IMR-90 (cell line): ENCODE results near the gene ITSN2. TPM values are rescaled to one million over a fixed set of nuclear protein-coding genes. Genes with fewer than 3 reads are reported as not detected.

Experiments used
- ATAC-seq: fragments of 200-7000 bp; cut with Tn5 transposase; 2 replicates; pipeline ENCODE4 v1.9.1; 2020; ENCODE audit warnings: low read depth, mild to moderate bottlenecking, moderate library complexity
- BruUV-seq: library from RNA; stranded (reverse); fragments of 400-500 nt; replicated peaks from 2 replicates; lab custom pipeline; 2021; lab: Mats Ljungman, UMichigan
- CTCF ChIA-PET: fragments of 300-600 bp; formaldehyde crosslinking; extraction: SDS; loops from one replicate; lab custom pipeline; 2021; ENCODE audit warnings: antibody characterized with exemption; lab: Yijun Ruan, JAX
- POLR2A ChIA-PET: fragments of 300-600 bp; sonication (Branson Sonifier 250); formaldehyde crosslinking; loops from one replicate; lab custom pipeline; 2022; ENCODE audit warnings: antibody characterized with exemption; ENCODE audit not compliant: unreplicated experiment; lab: Charles Lee
- DNase-seq: peaks from one replicate; pipeline ENCODE4 v3.0.0; 2013
- H2AFZ ChIP-seq: replicated peaks from 2 replicates; pipeline ENCODE3; 2013; ENCODE audit warnings: low read length, mild to moderate bottlenecking; ENCODE audit not compliant: poor library complexity
- H2AK5ac ChIP-seq: 2 replicates; pipeline ENCODE4 v1.6.1; 2013; ENCODE audit warnings: low read depth, low read length, inconsistent platforms
- H2AK9ac ChIP-seq: replicated peaks from 2 replicates; pipeline ENCODE3; 2013; ENCODE audit warnings: mild to moderate bottlenecking, low read depth, low read length, moderate library complexity; ENCODE audit not compliant: poor library complexity
- H2BK120ac ChIP-seq: 2 replicates; pipeline ENCODE4 v1.6.1; 2013; ENCODE audit warnings: low read depth, low read length, inconsistent platforms
- H2BK15ac ChIP-seq: 3 replicates; pipeline ENCODE4 v1.6.1; 2013; ENCODE audit warnings: low read depth, low read length, inconsistent platforms
- H2BK20ac ChIP-seq: 2 replicates; pipeline ENCODE4 v1.6.1; 2013; ENCODE audit warnings: low read depth, mild to moderate bottlenecking, inconsistent platforms, low read length, moderate library complexity
- H2BK5ac ChIP-seq: 2 replicates; pipeline ENCODE4 v1.6.1; 2013; ENCODE audit warnings: mild to moderate bottlenecking, low read depth, low read length, inconsistent platforms; ENCODE audit not compliant: poor library complexity, severe bottlenecking
- H3K14ac ChIP-seq: replicated peaks from 2 replicates; pipeline ENCODE4 v1.6.1; 2013; ENCODE audit warnings: low read depth, low read length, inconsistent platforms
- H3K18ac ChIP-seq: 2 replicates; pipeline ENCODE4 v1.6.1; 2013; ENCODE audit warnings: low read depth, low read length, control low read depth
- H3K23ac ChIP-seq: 2 replicates; pipeline ENCODE4 v1.6.1; 2013; ENCODE audit warnings: low read depth, low read length, inconsistent platforms
- H3K27ac ChIP-seq: 2 replicates; pipeline ENCODE4 v1.5.1; 2013; ENCODE audit warnings: mild to moderate bottlenecking, control low read depth, low read length; ENCODE audit not compliant: insufficient read depth
- H3K27me3 ChIP-seq: 2 replicates; pipeline ENCODE4 v1.6.1; 2013; ENCODE audit warnings: low read length; ENCODE audit not compliant: control insufficient read depth, insufficient read depth
- H3K36me3 ChIP-seq: 2 replicates; pipeline ENCODE4 v1.6.1; 2013; ENCODE audit warnings: low read length, mixed read lengths; ENCODE audit not compliant: control insufficient read depth, insufficient read depth
- H3K4ac ChIP-seq: 2 replicates; pipeline ENCODE4 v1.6.1; 2013; ENCODE audit warnings: low read depth, low read length, inconsistent platforms
- H3K4me1 ChIP-seq: 2 replicates; pipeline ENCODE4 v1.6.1; 2013; ENCODE audit warnings: low read length, mixed read lengths; ENCODE audit not compliant: control insufficient read depth, insufficient read depth
- H3K4me2 ChIP-seq: 2 replicates; pipeline ENCODE4 v1.6.1; 2013; ENCODE audit warnings: low read depth, mild to moderate bottlenecking, control low read depth, low read length, moderate library complexity
- H3K4me3 ChIP-seq: 2 replicates; pipeline ENCODE4 v1.5.1; 2013; ENCODE audit warnings: low read depth, mild to moderate bottlenecking, control low read depth, low read length, moderate library complexity; ENCODE audit not compliant: insufficient read depth
- H3K56ac ChIP-seq: 2 replicates; pipeline ENCODE4 v1.6.1; 2013; ENCODE audit warnings: low read length, inconsistent platforms; ENCODE audit not compliant: insufficient read depth; ENCODE audit errors: extremely low read depth
- H3K79me1 ChIP-seq, 2 experiments: 2 replicates each; pipeline ENCODE4 v1.6.1; 2013; ENCODE audit warnings: low read length in 2 of 2, inconsistent platforms in 1 of 2, low read depth in 1 of 2
- H3K9ac ChIP-seq: 2 replicates; pipeline ENCODE4 v1.6.1; 2013; ENCODE audit warnings: low read depth, low read length, control low read depth
- H3K9me1 ChIP-seq: 2 replicates; pipeline ENCODE4 v1.6.1; 2013; ENCODE audit warnings: low read length, inconsistent platforms; ENCODE audit not compliant: insufficient read depth
- H3K9me3 ChIP-seq: 2 replicates; pipeline ENCODE4 v1.6.1; 2013; ENCODE audit warnings: low read length; ENCODE audit not compliant: control insufficient read depth, insufficient read depth
- H4K20me1 ChIP-seq: 2 replicates; pipeline ENCODE4 v1.6.1; 2013; ENCODE audit warnings: low read length, inconsistent platforms; ENCODE audit not compliant: insufficient read depth
- H4K5ac ChIP-seq: 2 replicates; pipeline ENCODE4 v1.6.1; 2013; ENCODE audit warnings: mild to moderate bottlenecking, low read depth, low read length, control low read depth
- H4K8ac ChIP-seq, 2 experiments: 2 replicates each; pipeline ENCODE4 v1.6.1; 2013; ENCODE audit warnings: low read depth in 2 of 2, low read length in 2 of 2, control low read depth in 1 of 2, inconsistent platforms in 1 of 2
- H4K91ac ChIP-seq: 2 replicates; pipeline ENCODE4 v1.6.1; 2013; ENCODE audit warnings: low read depth, low read length, inconsistent platforms; ENCODE audit not compliant: insufficient read depth
- CHD1 ChIP-seq: IDR thresholded peaks from 2 replicates; pipeline ENCODE4 v1.6.1; 2012; ENCODE audit warnings: low read depth, low read length, improper control_type of control experiment
- ELK1 ChIP-seq: fragments of 150-350 bp; IDR thresholded peaks from 2 replicates; pipeline ENCODE4 v1.6.1; 2016; ENCODE audit warnings: low read depth, mild to moderate bottlenecking, low read length, moderate library complexity, borderline replicate concordance
- NFE2L2 ChIP-seq: fragments of 150-350 bp; IDR thresholded peaks from 2 replicates; pipeline ENCODE4 v1.6.1; 2016; ENCODE audit warnings: low read depth, mild to moderate bottlenecking, low read length
- WGBS, 2 experiments: methylation state at CpG; one replicate each; pipeline versions ENCODE4 v1.1.5 to v1.1.7; 2013; ENCODE audit warnings: missing lambda C conversion rate in 2 of 2; ENCODE audit not compliant: insufficient read length in 1 of 2; ENCODE audit errors: extremely low coverage in 2 of 2; 5-methylcytosine and 5-hydroxymethylcytosine counted together
- dilution Hi-C: fragments of 300-500 bp; cut with HindIII; formaldehyde crosslinking; loops from one replicate; pipeline ENCODE4 v1.14.3; 2018; ENCODE audit warnings: low sequenced_read_pairs; ENCODE audit not compliant: unreplicated experiment
- in situ Hi-C: fragments of 300-500 bp; cut with MboI; formaldehyde crosslinking; loops from 3 replicates; pipeline ENCODE4 v1.14.3; 2019; ENCODE audit warnings: low sequenced_read_pairs, inconsistent platforms, mixed read lengths
- intact Hi-C: fragments of 100-400 bp; cut with micrococcal nuclease; formaldehyde crosslinking; loops from 2 replicates; pipeline ENCODE4 v1.10.0; 2022
- polyA plus RNA-seq, 3 experiments: library from polyadenylated mRNA; depleted of rRNA; stranded (reverse); fragments of >200 nt; gene quantifications; 2 replicates each; pipeline ENCODE4 v1.2.3, GENCODE V29; 2012; ENCODE audit warnings: low replicate concordance in 1 of 3
- total RNA-seq: library from RNA; depleted of rRNA; stranded (reverse); fragments of >200 nt; gene quantifications from 2 replicates; pipeline ENCODE4 v1.2.3, GENCODE V29; 2012
- TF ChIP-seq, protein P1 (sequence below): conservative IDR thresholded peaks from 2 replicates; pipeline ENCODE4 v1.5.1; 2012; ENCODE audit warnings: mild to moderate bottlenecking, low read depth, low read length, improper control_type of control experiment

The ITSN2 gene
- total and polyA plus RNA-seq, 2 of the 4 experiments (the other 2 are of a cell fraction), result 10.7 to 17.2 TPM

DNA sequence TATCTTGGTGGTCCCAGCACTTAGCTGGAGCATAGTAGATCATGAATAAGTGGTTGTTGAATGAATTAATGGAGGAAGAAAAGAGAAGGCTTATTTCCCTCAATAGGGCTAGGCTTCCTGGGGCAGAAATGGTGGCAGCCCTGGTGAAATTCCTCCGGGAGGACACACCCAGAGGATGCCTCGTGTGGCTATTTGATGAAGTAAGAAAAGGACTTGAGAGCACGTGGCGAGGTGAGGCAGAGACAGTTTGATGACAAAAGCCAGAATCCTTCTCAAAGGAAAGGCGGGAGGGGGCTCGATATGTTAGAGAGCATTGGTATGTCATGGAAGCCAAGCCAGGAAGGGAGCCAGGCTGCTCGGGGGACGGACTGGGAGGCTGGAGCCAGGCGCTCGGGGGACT lies 170.8 kb downstream of the ITSN2 start:
- no TSS peak for BruUV-seq
- H4K91ac ChIP-seq, result no peak overlapping the region

More for the DNA sequence above, 170.8 kb downstream of the ITSN2 start:
- H3K23ac ChIP-seq, result no peak overlapping the region
- in situ Hi-C loops (no loop called here), intact Hi-C loops (no loop called here), dilution Hi-C loops (no loop called here)
- peaks cover 6% of the 10 kb centered on the region; the same call in 1 of the 2 replicates for H3K27me3 ChIP-seq
- no peak overlapping the region for H2AK5ac ChIP-seq
- H3K56ac ChIP-seq, result no peak overlapping the region
- H3K18ac ChIP-seq, result no peak overlapping the region
- no peak overlapping the region for H4K5ac ChIP-seq
- H2AK9ac ChIP-seq, result no peak overlapping the region
- ChIA-PET POLR2A (no interaction called here), CTCF (no interaction called here)
- no peak for ATAC-seq
- no peaks in the 10 kb centered on the region for H3K9me1 ChIP-seq
- no peak overlapping the region for H3K9ac ChIP-seq
- H2BK5ac ChIP-seq, result no peak overlapping the region
- H2BK120ac ChIP-seq, result no peak overlapping the region
- H2BK15ac ChIP-seq, result no peak overlapping the region
- no peak overlapping the region for H3K4ac ChIP-seq
- no peaks in the 10 kb centered on the region for H3K4me1 ChIP-seq
- H3K14ac ChIP-seq, result no peak overlapping the region
- no peak overlapping the region for H3K27ac ChIP-seq
- no peaks in the 10 kb centered on the region for H3K79me1 ChIP-seq
- no peaks in the 10 kb centered on the region for H3K36me3 ChIP-seq
- 84% methylated on average over 7 of the region's 10 CpGs; no CpG with 5 or more reads in 1 of the 2 experiments for WGBS, 2 experiments
- H4K20me1 ChIP-seq, result no peaks in the 10 kb centered on the region
- no peak overlapping the region for H3K4me2 ChIP-seq
- TF ChIP-seq, protein P1, sequence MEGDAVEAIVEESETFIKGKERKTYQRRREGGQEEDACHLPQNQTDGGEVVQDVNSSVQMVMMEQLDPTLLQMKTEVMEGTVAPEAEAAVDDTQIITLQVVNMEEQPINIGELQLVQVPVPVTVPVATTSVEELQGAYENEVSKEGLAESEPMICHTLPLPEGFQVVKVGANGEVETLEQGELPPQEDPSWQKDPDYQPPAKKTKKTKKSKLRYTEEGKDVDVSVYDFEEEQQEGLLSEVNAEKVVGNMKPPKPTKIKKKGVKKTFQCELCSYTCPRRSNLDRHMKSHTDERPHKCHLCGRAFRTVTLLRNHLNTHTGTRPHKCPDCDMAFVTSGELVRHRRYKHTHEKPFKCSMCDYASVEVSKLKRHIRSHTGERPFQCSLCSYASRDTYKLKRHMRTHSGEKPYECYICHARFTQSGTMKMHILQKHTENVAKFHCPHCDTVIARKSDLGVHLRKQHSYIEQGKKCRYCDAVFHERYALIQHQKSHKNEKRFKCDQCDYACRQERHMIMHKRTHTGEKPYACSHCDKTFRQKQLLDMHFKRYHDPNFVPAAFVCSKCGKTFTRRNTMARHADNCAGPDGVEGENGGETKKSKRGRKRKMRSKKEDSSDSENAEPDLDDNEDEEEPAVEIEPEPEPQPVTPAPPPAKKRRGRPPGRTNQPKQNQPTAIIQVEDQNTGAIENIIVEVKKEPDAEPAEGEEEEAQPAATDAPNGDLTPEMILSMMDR, result no peak
- TF ChIP-seq ELK1 (no peak), CHD1 (no peak), NFE2L2 (no peak)
- H2AFZ ChIP-seq, result no peak overlapping the region
- 0 out of 2 replicates have a peak, but pooled peaks cover 1% of the 10 kb centered on the region for H3K9me3 ChIP-seq
- H2BK20ac ChIP-seq, result no peak overlapping the region
- no peak for DNase-seq
- no peak overlapping the region for H3K4me3 ChIP-seq
- H4K8ac ChIP-seq, result no peak overlapping the region
